Left renal cortex interstitium (tissue), 4 donors: ENCODE results near the gene SRR. TPM values are rescaled to one million over a fixed set of nuclear protein-coding genes. Genes with fewer than 3 reads are reported as not detected.
"Not testable (repeated sequence)": the region's sequence is repeated elsewhere in the genome, so short reads cannot be mapped to it uniquely, and the experiment has no call there.

Source experiments
- DNase-seq, 4 donors: peaks; one replicate each; pipeline ENCODE4 v3.0.0-alpha.2; 2013; ENCODE audit warnings: low read depth in 4 of 4, low spot score in 2 of 4, missing footprints in 1 of 4
- polyA plus RNA-seq, 4 donors: library from polyadenylated mRNA; unstranded; fragments of 120-200 nt; gene quantifications; one replicate each; pipeline ENCODE4 v1.2.1, GENCODE V29; 2013; ENCODE audit not compliant: insufficient read length in 4 of 4

Gene SRR
- polyA plus RNA-seq, result 10 to 100 TPM; 22.8 to 27.3 (median 25.0) TPM

GRCh38 chr17:2303204-2304188 is at the start of gene SRR, which contains the start of gene SMG6:
TSS of gene SRR (plus strand) at chr17:2303950. CDS start at chr17:2315561, 11,611 bp downstream.
TSS of gene SMG6 (minus strand) at chr17:2303785. CDS start at chr17:2303720, 65 bp downstream.
- peak; percentile 78 to 87 (median 80) for DNase-seq

GRCh38 chr17:2258830-2259229 is 44.9 kb upstream of the SRR start:
- not testable (repeated sequence) for DNase-seq

GRCh38 chr17:2259769-2260536 is 43.8 kb upstream of the SRR start:
- DNase-seq, result no peak

GRCh38 chr17:2262135-2262587 is 41.6 kb upstream of the SRR start:
- no peak for DNase-seq

GRCh38 chr17:2263183-2264066 is 40.3 kb upstream of the SRR start:
- DNase-seq, result no peak

- no peak for DNase-seq
Measured at GRCh38 chr17:2264067-2264860, 39.5 kb upstream of the SRR start.

GRCh38 chr17:2265166-2265565 is 38.6 kb upstream of the SRR start:
- DNase-seq, result not testable (repeated sequence)

- no peak for DNase-seq
Measured at GRCh38 chr17:2266045-2266864, 37.5 kb upstream of the SRR start.

- no peak for DNase-seq
Measured at GRCh38 chr17:2266865-2267228, 36.9 kb upstream of the SRR start.

GRCh38 chr17:2267354-2267753 is 36.4 kb upstream of the SRR start:
- no peak for DNase-seq

- no peak for DNase-seq
Measured at GRCh38 chr17:2271985-2272702, 31.6 kb upstream of the SRR start.

GRCh38 chr17:2274414-2274813 is 29.3 kb upstream of the SRR start:
- no peak for DNase-seq

GRCh38 chr17:2275722-2276121 is 28.0 kb upstream of the SRR start:
- no peak for DNase-seq

GRCh38 chr17:2277429-2278170 is 26.1 kb upstream of the SRR start:
- no peak for DNase-seq

GRCh38 chr17:2279707-2280106 is 24.0 kb upstream of the SRR start:
- no peak for DNase-seq

- peak in 3 of 4 donors; percentile 48 to 70 (median 57) for DNase-seq
Measured at GRCh38 chr17:2282297-2282873, 21.4 kb upstream of the SRR start.

GRCh38 chr17:2283302-2283701 is 20.4 kb upstream of the SRR start:
- DNase-seq, result no peak
